H1 (cell line): ENCODE measurements around the gene KIF26B. TPM values are rescaled to one million over a fixed set of nuclear protein-coding genes. Genes with fewer than 3 reads are reported as not detected.

ENCODE experiments used
- CTCF ChIA-PET: fragments of 300-600 bp; sonication (Branson Sonifier 250); formaldehyde crosslinking; loops from one replicate; lab custom pipeline; 2021; ENCODE audit not compliant: partially characterized antibody; lab: Charles Lee
- POLR2A ChIA-PET: fragments of 300-600 bp; sonication (Branson Sonifier 250); formaldehyde crosslinking; loops from one replicate; lab custom pipeline; 2021; ENCODE audit warnings: inconsistent platforms; ENCODE audit not compliant: partially characterized antibody; lab: Charles Lee
- DNase-seq, 2 experiments: peaks; one replicate each; pipeline versions ENCODE4 v3.0.0 to v3.0.0-alpha.2; 2010 to 2022; ENCODE audit warnings: low spot score in 2 of 2, low read depth in 1 of 2, mixed read lengths in 1 of 2
- FAIRE-seq: peaks from 2 replicates; lab custom pipeline; 2011; peaks lifted over from hg19 to GRCh38; lab: Jason Lieb, UNC
- H2AFZ ChIP-seq: 2 replicates; pipeline ENCODE4 v1.8.1; 2012; ENCODE audit warnings: low read length, inconsistent platforms
- H2AK5ac ChIP-seq: 2 replicates; pipeline ENCODE4 v1.6.1; 2013; ENCODE audit warnings: low read depth, low read length
- H2BK120ac ChIP-seq: replicated peaks from 2 replicates; pipeline ENCODE3; 2013; ENCODE audit warnings: low read depth, low read length, inconsistent platforms
- H2BK12ac ChIP-seq: 2 replicates; pipeline ENCODE4 v1.6.1; 2013; ENCODE audit warnings: low read depth, low read length
- H2BK15ac ChIP-seq: 2 replicates; pipeline ENCODE4 v1.6.1; 2013; ENCODE audit warnings: low read length
- H2BK20ac ChIP-seq: 2 replicates; pipeline ENCODE4 v1.6.1; 2013; ENCODE audit warnings: low read length
- H2BK5ac ChIP-seq: 2 replicates; pipeline ENCODE4 v1.6.1; 2013; ENCODE audit warnings: low read depth, low read length
- H3K14ac ChIP-seq: 2 replicates; pipeline ENCODE4 v1.6.1; 2013; ENCODE audit warnings: inconsistent platforms; ENCODE audit not compliant: insufficient read length
- H3K18ac ChIP-seq: 2 replicates; pipeline ENCODE4 v1.6.1; 2013; ENCODE audit warnings: low read length; ENCODE audit errors: extremely low read depth
- H3K23ac ChIP-seq: 2 replicates; pipeline ENCODE4 v1.6.1; 2013; ENCODE audit warnings: inconsistent platforms; ENCODE audit not compliant: insufficient read length
- H3K23me2 ChIP-seq: 2 replicates; pipeline ENCODE4 v1.6.1; 2013; ENCODE audit warnings: low read depth, low read length
- H3K27ac ChIP-seq: 2 replicates; pipeline ENCODE4 v1.6.1; 2011; ENCODE audit warnings: low read depth, low read length, inconsistent platforms
- H3K27me3 ChIP-seq, 4 experiments: replicated peaks in 1 of 4; 1 replicate in 1 of 4; 2 replicates in 3 of 4; pipeline versions ENCODE4 v1.6.1 to v1.8.1; 2011 to 2013; ENCODE audit warnings: low read length in 3 of 4, mild to moderate bottlenecking in 3 of 4, inconsistent platforms in 2 of 4, mixed read lengths in 2 of 4, moderate library complexity in 1 of 4; ENCODE audit not compliant: control insufficient read depth in 3 of 4, insufficient read depth in 3 of 4; ENCODE audit errors: extremely low read depth in 1 of 4
- H3K36me3 ChIP-seq, 4 experiments: 2 replicates each; pipeline versions ENCODE4 v1.6.1 to v1.8.1; 2011 to 2013; ENCODE audit warnings: mild to moderate bottlenecking in 4 of 4, low read length in 3 of 4, moderate library complexity in 2 of 4, control low read depth in 1 of 4, inconsistent platforms in 1 of 4; ENCODE audit not compliant: insufficient read depth in 4 of 4, control insufficient read depth in 2 of 4
- H3K4ac ChIP-seq: replicated peaks from 2 replicates; pipeline ENCODE3; 2013; ENCODE audit warnings: low read length, low read depth, mixed read lengths, inconsistent platforms; ENCODE audit not compliant: insufficient read length
- H3K4me1 ChIP-seq, 4 experiments: replicated peaks in 1 of 4; 1 replicate in 1 of 4; 2 replicates in 3 of 4; pipeline versions ENCODE4 v1.6.1 to v1.8.1; 2011 to 2013; ENCODE audit warnings: low read length in 3 of 4, inconsistent platforms in 2 of 4, mixed read lengths in 1 of 4; ENCODE audit not compliant: insufficient read depth in 4 of 4, control insufficient read depth in 3 of 4
- H3K4me2 ChIP-seq, 2 experiments: 2 replicates each; pipeline versions ENCODE4 v1.6.1 to v1.8.1; 2011 to 2013; ENCODE audit warnings: low read depth in 2 of 2, low read length in 2 of 2, control low read depth in 1 of 2, inconsistent platforms in 1 of 2, mild to moderate bottlenecking in 1 of 2; ENCODE audit not compliant: insufficient read depth in 1 of 2
- H3K4me3 ChIP-seq, 4 experiments: fragments of 200-600, 300-600 bp in 1 of 4; sonication (generic), shearing (Covaris generic), sonication (Bioruptor Twin) in 1 of 4; 2 replicates each; pipeline versions ENCODE4 v1.5.1 to v1.8.1; 2011 to 2016; ENCODE audit warnings: low read length in 4 of 4, low read depth in 3 of 4, control low read depth in 2 of 4, inconsistent platforms in 2 of 4, mild to moderate bottlenecking in 2 of 4, mixed read lengths in 1 of 4, moderate library complexity in 1 of 4; ENCODE audit not compliant: insufficient read depth in 2 of 4; ENCODE audit errors: extremely low read depth in 1 of 4
- H3K56ac ChIP-seq: replicated peaks from 2 replicates; pipeline ENCODE3; 2013; ENCODE audit warnings: low read depth, mild to moderate bottlenecking, mixed read lengths, low read length, inconsistent platforms; ENCODE audit not compliant: insufficient read length
- H3K79me1 ChIP-seq: 2 replicates; pipeline ENCODE4 v1.6.1; 2013; ENCODE audit warnings: low read depth, low read length, control low read depth
- H3K79me2 ChIP-seq, 2 experiments: 2 replicates each; pipeline versions ENCODE4 v1.6.1 to v1.8.1; 2012 to 2013; ENCODE audit warnings: low read length in 2 of 2, mild to moderate bottlenecking in 2 of 2, inconsistent platforms in 1 of 2; ENCODE audit not compliant: insufficient read depth in 2 of 2, control insufficient read depth in 1 of 2
- H3K9ac ChIP-seq, 4 experiments: replicated peaks in 1 of 4; 1 replicate in 1 of 4; 2 replicates in 3 of 4; pipeline versions ENCODE4 v1.6.1 to v1.8.1; 2011 to 2013; ENCODE audit warnings: low read depth in 3 of 4, low read length in 3 of 4, control low read depth in 2 of 4, mild to moderate bottlenecking in 2 of 4, moderate library complexity in 2 of 4, inconsistent platforms in 1 of 4; ENCODE audit errors: extremely low read depth in 1 of 4
- H3K9me3 ChIP-seq, 2 experiments: 2 replicates each; pipeline versions ENCODE4 v1.6.1 to v1.8.1; 2012 to 2013; ENCODE audit warnings: mild to moderate bottlenecking in 2 of 2, moderate library complexity in 2 of 2, control low read depth in 1 of 2, inconsistent platforms in 1 of 2, low read depth in 1 of 2, low read length in 1 of 2, mixed read lengths in 1 of 2; ENCODE audit not compliant: insufficient read depth in 2 of 2
- H4K20me1 ChIP-seq, 2 experiments: replicated peaks in 1 of 2; 2 replicates each; pipeline versions ENCODE3 to v1.8.1; 2011 to 2013; ENCODE audit warnings: inconsistent platforms in 2 of 2, low read length in 2 of 2, mild to moderate bottlenecking in 1 of 2; ENCODE audit not compliant: insufficient read depth in 2 of 2, control insufficient read depth in 1 of 2
- H4K5ac ChIP-seq: 2 replicates; pipeline ENCODE4 v1.6.1; 2013; ENCODE audit warnings: low read length, low read depth, mixed read lengths, inconsistent platforms; ENCODE audit not compliant: insufficient read length
- H4K8ac ChIP-seq: 2 replicates; pipeline ENCODE4 v1.8.0; 2013; ENCODE audit warnings: mild to moderate bottlenecking, moderate library complexity, low read length, inconsistent platforms; ENCODE audit not compliant: insufficient read depth; ENCODE audit errors: extremely low read depth
- H4K91ac ChIP-seq: replicated peaks from 2 replicates; pipeline ENCODE3; 2013; ENCODE audit warnings: low read length, mixed read lengths, inconsistent platforms; ENCODE audit not compliant: insufficient read length
- BCL11A ChIP-seq, 2 experiments: IDR thresholded peaks; one replicate each; pipeline ENCODE4 v1.6.1; 2011; ENCODE audit warnings: low read depth in 2 of 2, low read length in 2 of 2, mild to moderate bottlenecking in 2 of 2
- EZH2 ChIP-seq: fragments of 200-600 bp; sonication (generic); IDR thresholded peaks from 2 replicates; pipeline ENCODE4 v1.7.1; 2012; ENCODE audit warnings: low read depth, mild to moderate bottlenecking, moderate library complexity, low read length, inconsistent platforms; ENCODE audit not compliant: severe bottlenecking
- FOSL1 ChIP-seq: IDR thresholded peaks from 2 replicates; pipeline ENCODE4 v1.6.1; 2011; ENCODE audit warnings: mild to moderate bottlenecking, low read depth, low read length, moderate library complexity; ENCODE audit not compliant: insufficient read depth
- KDM4A ChIP-seq: IDR thresholded peaks from one replicate; pipeline ENCODE4 v1.7.1; 2012; ENCODE audit warnings: low read depth, mild to moderate bottlenecking, moderate library complexity, low read length, inconsistent platforms; ENCODE audit not compliant: severe bottlenecking
- RFX5 ChIP-seq: IDR thresholded peaks from 2 replicates; pipeline ENCODE4 v1.6.1; 2011; ENCODE audit warnings: low read depth, low read length, improper control_type of control experiment, borderline replicate concordance
- YY1 ChIP-seq: IDR thresholded peaks from 2 replicates; pipeline ENCODE4 v1.6.1; 2011; ENCODE audit warnings: low read depth, mild to moderate bottlenecking, low read length
- WGBS, 2 experiments: shearing (Covaris generic) in 1 of 2; methylation state at CpG; one replicate each; pipeline versions ENCODE4 v1.1.6 to v1.1.7; 2013 to 2015; ENCODE audit warnings: low lambda C conversion rate in 2 of 2, mixed read lengths in 2 of 2, inconsistent platforms in 1 of 2, low coverage in 1 of 2, missing lambda C conversion rate in 1 of 2; ENCODE audit not compliant: insufficient replicate concordance in 2 of 2, insufficient coverage in 1 of 2, insufficient read length in 1 of 2; ENCODE audit errors: extremely low coverage in 1 of 2, missing lambda C conversion rate in 1 of 2; 5-methylcytosine and 5-hydroxymethylcytosine counted together
- polyA plus RNA-seq, 7 experiments: library from polyadenylated mRNA; depleted of rRNA in 3 of 7; stranded (reverse) in 5 of 7; unstranded in 2 of 7; fragments of >200 nt in 5 of 7; fragments of 200-250 nt in 2 of 7; gene quantifications; 1 replicate in 5 of 7; 2 replicates in 1 of 7; 4 replicates in 1 of 7; pipeline versions ENCODE4 v1.2.1 to v1.2.3, GENCODE V29; 2011 to 2013; ENCODE audit warnings: missing spikeins in 2 of 7, mixed read lengths in 2 of 7
- total RNA-seq: library from RNA; stranded (reverse); fragmentation: NEBNext Ultra II Directional; extraction: Animal tissue kit (Norgen Biotek cat#: 25700); gene quantifications from 2 replicates; pipeline ENCODE4 v1.2.1, GENCODE V29; 2021
- TF ChIP-seq, protein P1 (sequence below): IDR thresholded peaks from 2 replicates; pipeline ENCODE4 v1.6.1; 2012; ENCODE audit warnings: inconsistent platforms

KIF26B gene
- total and polyA plus RNA-seq, 2 of the 8 experiments (the other 6 are each of a cell fraction or from before 2014, with no cell fraction given): 0.06 to 0.28 TPM

DNA sequence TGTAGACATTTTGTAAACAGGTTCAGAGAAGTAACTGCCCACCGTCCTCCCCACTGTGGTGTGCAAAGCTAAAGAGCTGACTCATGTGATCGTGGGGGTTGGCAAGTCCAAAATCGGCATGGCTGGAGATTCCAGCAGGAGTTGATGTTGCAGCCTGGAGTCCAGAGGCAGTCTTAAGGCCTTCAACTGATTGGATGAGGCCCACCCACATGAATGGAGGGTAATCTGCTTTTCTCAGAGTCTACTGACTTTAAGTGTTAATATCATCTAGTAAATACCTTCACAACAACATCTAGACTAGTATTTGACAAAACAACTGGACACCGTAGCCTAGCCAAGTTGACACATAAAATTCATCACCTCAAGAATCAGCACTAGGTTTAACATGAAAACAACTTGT lies 281.6 kb downstream of the KIF26B start:
- Histone ChIP-seq H3K18ac (no peak overlapping the region), H2BK15ac (no peak overlapping the region), H4K91ac (no peak overlapping the region), H3K4me3 (no peak overlapping the region), H2BK20ac (no peak overlapping the region), H3K27ac (no peak overlapping the region), H3K36me3 (no peaks in the 10 kb centered on the region), H3K56ac (no peak overlapping the region), H3K79me1 (no peaks in the 10 kb centered on the region), H2AK5ac (no peak overlapping the region), H2BK12ac (no peak overlapping the region), H2BK120ac (no peak overlapping the region), H4K8ac (no peak overlapping the region), H3K79me2 (no peaks in the 10 kb centered on the region), H3K9ac (no peak overlapping the region), H3K9me3 (no peaks in the 10 kb centered on the region), H3K27me3 (no peaks in the 10 kb centered on the region), H3K14ac (no peak overlapping the region), H2BK5ac (no peak overlapping the region), H2AFZ (no peak overlapping the region), H3K23me2 (peaks cover 4% of the 10 kb centered on the region; the same call in 1 of the 2 replicates), H3K23ac (no peak overlapping the region), H4K5ac (no peak overlapping the region), H3K4me2 (no peak overlapping the region), H4K20me1 (no peaks in the 10 kb centered on the region), H3K4ac (no peak overlapping the region), H3K4me1 (no peaks in the 10 kb centered on the region)
- 92% methylated on average over 4 of the region's 4 CpGs; no CpG with 5 or more reads in 1 of the 2 experiments for WGBS, 2 experiments
- POLR2A ChIA-PET: interaction anchor here (0.6 kb wide), 1 partner anchor 13 kb away, joined by 3 read pairs; no protein-coding TSS in a partner anchor
- CTCF ChIA-PET: interaction anchor here (0.6 kb wide), 1 partner anchor 41 kb away, joined by 3 read pairs; no protein-coding TSS in a partner anchor
- DNase-seq: no peak
- no peak for FAIRE-seq
- TF ChIP-seq, protein P1, sequence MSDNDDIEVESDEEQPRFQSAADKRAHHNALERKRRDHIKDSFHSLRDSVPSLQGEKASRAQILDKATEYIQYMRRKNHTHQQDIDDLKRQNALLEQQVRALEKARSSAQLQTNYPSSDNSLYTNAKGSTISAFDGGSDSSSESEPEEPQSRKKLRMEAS: no peak
- TF ChIP-seq YY1 (no peak), KDM4A (no peak), RFX5 (no peak), BCL11A (IDR thresholded peaks at IDR 0.05; ENCODE audit: low read depth in 2 of 2, low read length in 2 of 2) (no peak), FOSL1 (no peak), EZH2 (no peak)
